ENCODE results near the gene UNC119. TPM values are rescaled to one million over a fixed set of nuclear protein-coding genes. Genes with fewer than 3 reads are reported as not detected.

The UNC119 gene
- total RNA-seq, 2 experiments from 2014 or later, result 43.6 to 44.8 TPM

DNA sequence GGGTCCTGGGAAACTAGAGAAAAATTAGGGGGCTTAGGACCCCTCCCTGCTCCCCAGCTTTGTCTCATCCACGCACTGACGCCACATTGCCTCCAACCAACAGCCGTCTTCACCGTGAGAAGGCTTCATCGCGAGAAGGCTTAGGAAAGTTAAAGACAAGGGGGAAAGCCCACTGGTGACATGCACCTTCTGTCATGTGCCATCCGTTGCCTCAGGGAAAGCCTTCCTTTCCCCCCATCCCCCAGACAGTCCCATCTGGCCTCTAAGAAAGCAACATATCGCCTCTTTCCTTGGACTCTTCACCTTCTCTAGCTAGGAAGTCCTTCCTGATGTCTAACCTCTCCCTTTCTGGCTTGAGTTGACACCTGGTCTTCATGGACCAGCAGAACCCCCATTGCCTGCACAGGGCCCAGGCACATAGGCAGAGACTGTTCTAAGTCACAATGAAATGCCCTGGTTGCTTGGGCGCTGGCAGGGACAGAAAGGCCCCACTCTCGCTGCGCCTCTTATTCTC is 44.2 kb downstream of the UNC119 start:
- Mint-ChIP-seq H3K4me1 (ENCODE audit: low read depth) (no peaks in the 10 kb centered on the region), H3K27me3 (peaks cover 25% of the 10 kb centered on the region), H3K4me3 (no peak overlapping the region), H3K36me3 (ENCODE audit: low read depth) (no peaks in the 10 kb centered on the region), H3K27ac (no peak overlapping the region), H3K9me3 (no peaks in the 10 kb centered on the region)
- TF ChIP-seq, protein P1, sequence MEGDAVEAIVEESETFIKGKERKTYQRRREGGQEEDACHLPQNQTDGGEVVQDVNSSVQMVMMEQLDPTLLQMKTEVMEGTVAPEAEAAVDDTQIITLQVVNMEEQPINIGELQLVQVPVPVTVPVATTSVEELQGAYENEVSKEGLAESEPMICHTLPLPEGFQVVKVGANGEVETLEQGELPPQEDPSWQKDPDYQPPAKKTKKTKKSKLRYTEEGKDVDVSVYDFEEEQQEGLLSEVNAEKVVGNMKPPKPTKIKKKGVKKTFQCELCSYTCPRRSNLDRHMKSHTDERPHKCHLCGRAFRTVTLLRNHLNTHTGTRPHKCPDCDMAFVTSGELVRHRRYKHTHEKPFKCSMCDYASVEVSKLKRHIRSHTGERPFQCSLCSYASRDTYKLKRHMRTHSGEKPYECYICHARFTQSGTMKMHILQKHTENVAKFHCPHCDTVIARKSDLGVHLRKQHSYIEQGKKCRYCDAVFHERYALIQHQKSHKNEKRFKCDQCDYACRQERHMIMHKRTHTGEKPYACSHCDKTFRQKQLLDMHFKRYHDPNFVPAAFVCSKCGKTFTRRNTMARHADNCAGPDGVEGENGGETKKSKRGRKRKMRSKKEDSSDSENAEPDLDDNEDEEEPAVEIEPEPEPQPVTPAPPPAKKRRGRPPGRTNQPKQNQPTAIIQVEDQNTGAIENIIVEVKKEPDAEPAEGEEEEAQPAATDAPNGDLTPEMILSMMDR (IDR thresholded peaks at IDR 0.05), result no peak
- no peak for ATAC-seq
- ChIA-PET CTCF (no interaction called here), POLR2A (no interaction called here)
- DNase-seq, result no peak
- intact Hi-C loops (cut with micrococcal nuclease), result no loop called here

- no peak overlapping the region for H3K27ac Mint-ChIP-seq
- ChIA-PET CTCF (no interaction called here), POLR2A (interaction anchor here (0.6 kb wide), 1 partner anchor 77 kb away, joined by 3 read pairs; no protein-coding TSS in a partner anchor)
- ATAC-seq (no peak), DNase-seq (no peak)
- TF ChIP-seq, protein P1 (IDR thresholded peaks at IDR 0.05), result no peak
- intact Hi-C loops (cut with micrococcal nuclease), result no loop called here
- no peak overlapping the region for H3K4me3 Mint-ChIP-seq
- H3K9me3 Mint-ChIP-seq, result no peaks in the 10 kb centered on the region
- peaks cover 25% of the 10 kb centered on the region for H3K27me3 Mint-ChIP-seq
- no peaks in the 10 kb centered on the region for H3K36me3 Mint-ChIP-seq (ENCODE audit: low read depth)
- no peaks in the 10 kb centered on the region for H3K4me1 Mint-ChIP-seq (ENCODE audit: low read depth)
Observed at GRCh38 chr17:28507567-28508203, 44.7 kb downstream of the UNC119 start.

DNA sequence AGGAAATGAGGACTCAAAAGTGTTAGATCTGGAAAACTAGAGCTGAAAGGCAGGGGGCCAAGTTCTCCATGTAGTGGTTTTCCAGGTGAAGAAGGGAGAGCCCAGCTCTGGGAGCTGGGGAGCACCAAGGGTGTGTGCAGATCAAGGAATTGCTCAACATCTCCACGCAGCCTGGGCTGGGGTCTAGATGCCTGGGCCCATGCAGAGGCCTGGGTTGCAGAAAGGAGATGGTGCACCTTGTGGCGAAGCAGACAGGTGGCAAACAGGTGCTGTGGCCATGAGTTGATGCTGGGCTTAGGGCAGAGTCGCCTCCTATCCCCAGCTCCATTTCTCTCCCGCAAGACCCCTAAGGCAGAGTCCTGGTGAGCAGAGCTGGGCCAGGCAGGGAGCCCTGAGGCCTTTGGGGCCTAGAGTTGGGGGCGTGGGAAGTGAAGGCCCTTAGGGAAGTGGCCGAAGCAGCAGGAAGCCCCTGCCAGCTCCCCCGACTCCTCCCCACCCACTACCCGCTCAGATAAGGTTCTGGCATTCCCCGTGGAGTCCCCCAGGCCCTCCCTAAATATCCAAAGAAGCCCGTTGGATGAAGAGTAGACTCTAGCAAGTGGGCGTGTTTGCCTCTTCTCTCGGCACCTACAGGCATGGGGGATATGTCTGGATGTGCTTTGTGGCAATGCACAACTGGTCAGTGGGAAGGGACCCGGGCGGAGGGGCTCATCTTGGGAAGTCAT is 45.5 kb downstream of the UNC119 start:
- no peaks in the 10 kb centered on the region for H3K36me3 Mint-ChIP-seq (ENCODE audit: low read depth)
- H3K27ac Mint-ChIP-seq, result no peak overlapping the region
- POLR2A ChIA-PET, result no interaction called here
- CTCF ChIA-PET, result interaction anchor here (1.1 kb wide), 1 partner anchor 12 kb away, joined by 4 read pairs; no protein-coding TSS in a partner anchor
- ATAC-seq, result no peak
- H3K4me1 Mint-ChIP-seq (ENCODE audit: low read depth), result no peaks in the 10 kb centered on the region
- intact Hi-C loops (cut with micrococcal nuclease), result no loop called here
- peaks cover 25% of the 10 kb centered on the region for H3K27me3 Mint-ChIP-seq
- no peaks in the 10 kb centered on the region for H3K9me3 Mint-ChIP-seq
- TF ChIP-seq, protein P1 (IDR thresholded peaks at IDR 0.05), result no peak
- no peak overlapping the region for H3K4me3 Mint-ChIP-seq
- no peak for DNase-seq

GRCh38 chr17:28505986-28506665 is 46.3 kb downstream of the UNC119 start, which contains the start of gene FOXN1:
TSS of gene FOXN1 (plus strand) at chr17:28506348. CDS start at chr17:28523970, 17,622 bp downstream.
- CTCF ChIA-PET, result interaction anchor here (1.1 kb wide), 1 partner anchor 11 kb away, joined by 4 read pairs; no protein-coding TSS in a partner anchor
- no peak within 1 kb of the TSS for H3K27ac Mint-ChIP-seq

More at GRCh38 chr17:28505986-28506665, 46.3 kb downstream of the UNC119 start, which contains the start of gene FOXN1:
- Mint-ChIP-seq H3K4me3 (no peak within 1 kb of the TSS), H3K36me3 (ENCODE audit: low read depth) (no peaks in the 10 kb centered on the region), H3K9me3 (no peaks in the 10 kb centered on the region), H3K4me1 (ENCODE audit: low read depth) (no peaks in the 10 kb centered on the region), H3K27me3 (peaks cover 23% of the 10 kb centered on the region)
- intact Hi-C loops (cut with micrococcal nuclease), result no loop called here
- no peak for DNase-seq
- no peak for ATAC-seq
- POLR2A ChIA-PET, result no interaction called here
- TF ChIP-seq, protein P1 (IDR thresholded peaks at IDR 0.05), result no peak

Measured in activated CD8-positive, alpha-beta T cell treated with anti-CD3 and anti-CD28 coated beads for 36 hours (primary cell).